ENCODE measurements around the gene KSR2.
"Not testable (repeated sequence)": the region's sequence is repeated elsewhere in the genome, so short reads cannot be mapped to it uniquely, and the experiment has no call there.

The KSR2 gene

DNA sequence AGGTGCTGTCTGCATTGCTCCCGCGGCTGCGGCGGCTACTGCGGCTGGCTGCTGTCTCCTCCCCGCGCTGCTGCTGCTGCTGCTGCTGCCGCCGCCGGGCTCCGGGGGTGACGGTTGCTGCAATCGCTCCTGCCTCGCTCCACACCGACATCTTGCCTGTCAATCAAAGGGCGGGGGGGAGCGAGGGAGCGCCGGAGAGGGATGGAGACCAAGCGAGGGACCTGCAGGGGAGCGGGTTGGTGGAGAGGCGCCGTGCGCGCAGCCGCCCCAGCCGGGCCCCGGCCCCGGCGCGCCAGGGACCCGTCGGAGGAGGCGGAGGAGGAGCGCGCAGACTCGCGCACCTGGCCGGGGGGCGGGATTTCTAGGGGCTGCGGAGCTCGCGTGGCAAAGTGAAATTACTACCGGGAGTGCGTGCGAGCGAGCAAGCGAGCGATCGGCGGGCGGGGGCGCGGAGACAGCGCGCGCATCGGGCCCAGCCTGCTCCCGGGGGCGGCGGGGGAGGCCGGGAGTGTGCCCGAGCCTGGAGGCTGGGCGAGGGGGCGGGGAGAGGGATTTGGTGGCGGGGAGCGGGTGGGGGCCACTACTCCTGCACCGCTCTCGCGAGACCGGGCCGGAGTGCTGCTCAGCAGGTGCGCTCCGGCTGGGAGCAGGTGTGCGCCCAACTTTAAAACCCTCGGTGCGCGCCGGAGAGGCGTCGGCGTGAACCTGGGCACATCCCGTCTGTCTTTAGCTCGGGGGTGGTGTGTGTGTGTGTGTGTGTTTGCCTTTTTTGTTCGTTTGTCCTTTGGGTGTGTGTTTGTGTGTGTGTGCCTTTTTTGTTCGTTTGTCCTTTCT, at the start of gene KSR2:
Gene KSR2, minus strand, starts transcription at position 165 of the 834 bp plus-strand sequence. CDS start 735 bp downstream, outside the sequence.
- peak; percentile 24 to 52 for DNase-seq (ENCODE audit: low read depth in 2 of 2)

DNA sequence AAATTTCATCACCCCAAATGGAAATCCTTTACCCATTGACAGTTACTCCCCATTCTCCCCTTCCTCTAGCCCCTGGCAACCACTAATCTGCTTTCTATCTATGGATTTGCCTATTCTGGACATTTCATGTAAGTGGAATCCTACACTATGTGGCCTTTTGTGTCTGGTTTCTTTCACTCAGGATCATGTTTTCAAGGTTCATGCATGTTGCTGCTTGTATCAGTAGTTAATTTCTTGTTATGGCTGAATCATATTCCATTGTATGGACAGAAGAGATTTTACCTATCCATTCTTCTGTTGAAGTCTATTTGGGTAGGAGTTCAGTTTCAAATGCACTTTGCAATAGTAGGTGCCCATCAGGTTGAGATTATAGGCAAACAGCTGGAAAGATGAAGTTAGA, 49.1 kb upstream of the KSR2 start:
- DNase-seq (ENCODE audit: low read depth in 2 of 2) = no peak

DNA sequence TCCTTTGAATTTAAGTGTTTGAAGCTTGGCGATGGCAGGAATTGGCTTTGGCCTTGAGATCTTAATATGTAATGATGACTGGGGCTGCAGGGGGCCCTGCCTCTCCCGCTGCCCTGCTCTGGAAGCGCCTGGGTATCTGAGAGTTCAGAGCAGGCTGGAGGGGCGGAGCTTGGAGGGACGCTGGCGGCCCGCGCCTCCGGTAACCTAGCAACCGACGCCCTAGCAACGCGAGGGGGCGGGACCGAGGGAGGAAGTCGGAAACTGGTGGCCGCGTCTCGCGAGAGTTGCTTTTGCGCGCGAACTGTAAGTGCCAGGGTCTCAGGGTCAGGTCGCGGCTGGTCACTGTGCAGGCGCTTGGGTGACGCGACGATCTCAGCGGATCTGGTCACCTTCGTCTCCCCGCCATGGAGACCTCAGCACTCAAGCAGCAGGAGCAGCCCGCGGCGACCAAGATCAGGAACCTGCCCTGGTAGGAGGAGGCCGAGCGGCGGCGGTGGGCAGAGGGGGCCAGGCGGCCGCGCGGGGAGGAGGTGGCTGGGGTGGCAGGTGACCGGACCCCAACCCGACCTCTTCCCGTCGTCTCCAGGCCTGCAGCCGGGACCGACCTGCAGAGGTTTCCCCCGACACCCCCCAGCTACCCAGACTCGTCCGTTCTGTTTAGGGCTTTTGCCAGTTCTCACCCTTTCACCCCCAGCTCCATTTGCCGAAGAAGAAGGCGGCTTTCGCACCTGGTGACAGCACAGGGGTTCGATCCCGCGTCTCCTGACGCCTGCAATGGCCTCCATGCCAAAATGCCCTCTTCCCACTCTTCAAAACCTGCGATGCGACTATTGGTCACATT, 47.9 kb upstream of the KSR2 start, which contains the start of gene RFC5:
Gene RFC5, plus strand, starts transcription at position 280 of the 841 bp plus-strand sequence. Its CDS starts 125 bp downstream, at position 405.
- DNase-seq (ENCODE audit: low read depth in 2 of 2) = peak; percentile 94 to 96

DNA sequence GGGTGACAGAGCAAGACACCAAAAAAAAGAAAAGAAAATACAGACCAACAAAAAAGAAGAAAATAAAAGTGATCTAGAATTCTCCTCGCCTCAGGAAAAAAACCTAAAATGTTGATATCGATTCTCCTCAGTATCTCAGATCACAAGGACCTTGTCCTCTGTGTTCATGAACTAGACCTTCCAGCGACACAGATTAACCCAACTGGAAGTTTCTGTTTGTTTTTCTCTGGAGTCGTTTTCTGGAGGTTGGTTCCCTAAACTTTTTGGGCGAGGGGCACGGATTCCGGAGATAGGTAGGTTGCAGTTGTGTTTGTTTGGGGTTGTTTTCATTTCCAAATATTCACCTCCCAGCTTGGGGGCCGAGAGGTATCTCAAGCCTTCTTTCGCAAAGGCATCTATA, 47.2 kb upstream of the KSR2 start:
- DNase-seq (ENCODE audit: low read depth in 2 of 2) = no peak

DNA sequence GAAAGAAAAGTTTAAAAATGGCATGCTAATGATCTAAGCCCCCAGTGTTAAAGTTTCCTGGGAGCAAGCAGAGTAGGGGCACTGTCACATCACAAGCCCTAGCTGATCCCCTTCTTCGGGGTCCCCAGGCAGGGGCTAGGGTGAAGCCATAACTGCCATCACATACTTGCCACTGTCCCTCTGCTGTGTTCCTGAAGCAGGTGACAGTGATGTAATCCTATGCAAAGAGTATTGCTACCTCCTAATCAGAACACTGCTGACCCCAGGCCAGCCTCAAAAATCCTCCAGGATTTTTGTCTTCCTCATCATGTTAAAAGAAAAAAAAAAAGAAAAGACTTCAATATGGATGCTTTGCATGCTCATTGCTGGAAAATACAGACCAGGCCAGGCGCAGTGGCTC, 46.5 kb upstream of the KSR2 start:
- no peak for DNase-seq (ENCODE audit: low read depth in 2 of 2)

DNA sequence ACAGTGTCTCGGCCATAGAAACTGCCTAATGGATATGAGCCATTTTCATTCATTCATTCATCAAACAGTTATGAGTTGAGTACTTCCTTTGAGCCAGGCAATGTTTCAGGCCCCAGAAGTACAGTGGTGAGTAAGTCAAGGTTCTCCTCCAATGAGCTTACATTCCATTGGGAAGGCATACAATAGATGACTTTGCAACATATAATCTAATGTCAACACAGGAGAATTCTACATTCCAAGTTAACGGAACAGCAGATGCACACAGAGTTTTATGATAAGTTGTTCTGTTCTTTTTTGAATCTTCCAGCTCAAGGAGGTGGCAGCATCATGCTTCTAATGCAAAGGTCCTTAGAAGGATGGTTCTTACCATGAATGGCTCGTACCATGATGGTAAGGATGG, 44.5 kb upstream of the KSR2 start:
- DNase-seq (ENCODE audit: low read depth in 2 of 2) = no peak

DNA sequence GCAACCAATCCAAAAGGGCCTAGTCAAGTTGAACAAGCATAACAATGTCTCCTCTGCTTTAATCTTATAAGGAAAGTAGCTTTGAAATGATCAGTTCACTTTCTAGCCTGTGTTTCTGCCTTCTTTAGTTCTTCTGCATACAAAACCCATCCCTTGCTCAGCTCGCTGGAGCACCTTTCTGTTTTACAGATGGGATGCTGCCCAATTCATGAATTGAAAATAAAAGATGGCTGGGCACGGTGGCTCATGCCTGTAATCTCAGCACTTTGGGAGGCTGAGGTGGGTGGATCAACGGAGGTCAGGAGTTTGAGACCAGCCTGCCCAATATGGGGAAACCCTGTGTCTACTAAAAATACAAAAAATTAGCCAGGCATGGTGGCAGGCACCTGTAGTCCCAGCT, 43.2 kb upstream of the KSR2 start:
- no peak for DNase-seq (ENCODE audit: low read depth in 2 of 2)

DNA sequence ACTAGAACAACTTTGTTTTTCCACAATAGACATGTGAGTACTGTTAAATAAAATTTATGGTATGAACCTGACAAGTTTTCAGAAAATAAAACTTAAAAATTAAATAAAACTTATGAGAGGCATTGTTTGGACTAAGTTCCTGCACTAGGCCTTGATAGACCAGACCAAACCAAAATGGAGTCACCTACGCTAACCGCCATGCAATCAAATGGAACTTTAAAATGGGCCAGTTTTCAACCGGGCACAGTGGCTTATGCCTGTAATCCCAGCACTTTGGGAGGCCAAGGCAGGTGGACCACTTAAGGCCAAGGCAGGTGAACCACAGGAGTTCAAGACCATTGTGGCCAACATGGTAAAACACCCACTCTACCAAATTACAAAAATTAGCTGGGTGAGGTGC, 42.6 kb upstream of the KSR2 start:
- no peak for DNase-seq (ENCODE audit: low read depth in 2 of 2)

DNA sequence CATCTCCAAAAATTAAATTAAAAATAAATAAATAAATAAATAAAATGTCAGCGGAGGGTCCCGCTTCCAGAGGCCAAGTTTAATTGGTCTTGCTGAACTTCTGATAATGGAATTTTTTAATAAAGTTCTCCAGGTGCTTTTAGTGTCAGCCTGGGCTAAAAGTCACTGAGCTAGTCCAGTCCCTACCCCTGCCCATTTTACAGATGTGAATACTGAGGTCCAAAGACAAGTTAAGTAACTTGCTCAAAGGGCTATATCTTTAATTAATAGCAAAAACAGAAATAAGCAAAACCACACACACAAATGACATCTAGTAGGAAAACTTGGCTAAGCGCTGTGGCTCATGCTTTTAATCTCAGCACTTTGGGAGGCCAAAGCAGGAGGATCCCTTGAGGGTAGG, 42.1 kb upstream of the KSR2 start:
- DNase-seq (ENCODE audit: low read depth in 2 of 2) = no peak

DNA sequence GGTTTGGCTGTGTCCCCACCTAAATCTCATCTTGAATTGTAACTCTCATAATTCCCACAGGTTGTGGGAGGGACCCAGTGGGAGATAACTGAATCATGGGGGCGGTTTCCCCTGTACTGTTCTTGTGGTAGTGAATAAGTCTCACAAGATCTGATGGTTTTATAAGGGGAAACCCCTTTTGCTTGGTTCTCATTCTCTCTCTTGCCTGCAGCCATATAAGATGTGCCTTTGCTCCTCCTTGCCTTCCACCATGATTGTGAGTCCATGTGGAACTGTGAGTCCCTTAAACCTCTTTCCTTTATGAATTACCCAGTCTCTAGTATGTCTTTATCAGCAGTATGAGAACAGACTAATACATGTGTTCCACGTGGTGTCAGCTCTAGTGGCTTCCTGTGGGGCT, 31.0 kb upstream of the KSR2 start:
- not testable (repeated sequence) for DNase-seq (ENCODE audit: low read depth in 2 of 2)

DNA sequence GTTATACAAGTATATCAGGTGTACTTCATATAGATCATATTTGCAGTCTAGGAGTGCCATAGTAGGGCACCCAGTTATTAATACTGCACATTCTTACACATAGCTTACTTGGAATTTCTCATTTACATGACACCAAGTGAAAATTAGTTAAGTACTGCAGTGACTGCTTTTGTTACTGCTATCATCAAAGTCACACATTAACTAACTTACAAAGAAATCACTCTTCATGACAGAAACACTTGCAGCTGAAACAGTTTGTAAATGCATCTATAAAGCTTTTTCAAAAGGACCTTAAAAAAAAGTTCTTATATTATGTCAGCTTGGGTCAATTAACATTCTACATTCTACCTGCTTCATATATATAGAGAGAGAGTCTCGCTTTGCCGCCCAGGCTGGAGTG, 29.9 kb upstream of the KSR2 start:
- no peak for DNase-seq (ENCODE audit: low read depth in 2 of 2)

DNA sequence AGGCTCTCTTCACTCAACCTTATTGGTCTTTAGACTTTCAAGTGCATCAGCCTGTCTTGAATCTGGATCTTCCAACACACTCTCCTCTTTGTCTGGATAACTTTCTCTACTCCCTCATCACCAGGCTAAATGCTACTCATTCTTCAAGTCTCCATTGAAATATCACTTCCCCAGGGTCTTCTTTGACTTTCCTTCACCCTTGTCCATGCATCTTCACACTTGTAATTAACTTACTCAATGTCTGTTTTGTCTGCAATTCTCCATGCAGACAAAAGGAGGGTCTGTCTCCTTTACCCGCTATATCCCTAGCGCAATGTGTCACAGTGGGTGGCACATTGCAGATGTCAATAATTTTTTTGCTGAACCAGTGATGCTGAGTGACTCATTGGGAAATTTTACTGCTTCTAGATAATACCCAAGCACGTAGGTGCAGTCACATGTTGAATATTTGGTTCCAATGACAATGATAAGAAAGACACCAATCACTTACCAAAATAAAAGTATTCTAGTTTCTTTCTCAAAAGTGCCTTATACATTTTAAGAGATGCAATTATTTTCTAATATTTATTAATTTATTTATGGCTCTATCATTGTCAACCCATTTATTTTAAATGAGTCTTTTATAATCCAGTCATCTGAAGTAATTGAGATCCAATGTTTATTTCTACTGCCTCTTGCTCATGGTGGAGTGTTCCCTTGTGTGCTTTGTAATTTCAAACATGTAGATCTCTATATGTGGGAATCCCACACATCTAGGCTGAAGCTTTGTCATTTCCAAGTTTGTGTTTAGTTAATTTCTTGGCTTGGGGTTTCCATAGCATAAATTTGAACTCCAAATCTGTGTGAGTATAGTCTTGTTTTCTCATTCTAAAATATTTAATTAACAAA, 26.0 kb upstream of the KSR2 start:
- no peak for DNase-seq (ENCODE audit: low read depth in 2 of 2)

DNA sequence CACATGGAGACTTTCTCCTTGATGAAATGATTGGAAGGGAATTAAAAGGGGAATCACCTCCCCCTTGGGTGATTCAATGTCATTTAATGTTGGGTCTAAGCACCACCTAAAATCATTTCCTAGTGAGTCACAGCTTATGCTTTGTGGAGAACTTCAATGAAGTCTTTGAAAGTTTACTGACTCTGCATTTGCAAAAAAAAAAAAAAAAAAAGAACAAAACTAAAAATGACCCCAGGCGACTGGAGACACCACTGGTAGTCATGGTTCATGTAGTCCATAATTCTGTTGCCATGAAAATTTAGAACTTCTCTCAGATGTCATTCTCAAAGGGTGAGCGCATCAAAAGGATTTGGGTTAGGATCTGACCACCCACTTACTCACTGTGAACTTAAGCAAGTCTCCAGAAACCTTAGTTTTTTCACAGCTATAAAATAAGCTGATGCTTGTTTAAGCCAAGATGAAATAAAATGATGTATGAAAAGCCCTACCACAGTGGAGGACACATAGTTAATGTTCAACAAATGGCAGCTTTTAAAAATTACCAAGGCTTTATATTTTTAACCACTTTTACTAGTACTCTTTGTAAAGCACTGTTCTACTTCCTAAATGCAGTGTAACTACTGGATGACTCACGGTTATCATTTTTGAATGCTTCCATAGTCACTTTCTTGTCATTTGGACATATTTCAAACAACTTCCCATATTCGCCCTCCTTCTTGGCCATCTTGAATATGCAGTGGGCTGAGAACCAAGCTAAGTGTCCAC, 18.1 kb upstream of the KSR2 start:
- DNase-seq (ENCODE audit: low read depth in 2 of 2) = no peak

DNA sequence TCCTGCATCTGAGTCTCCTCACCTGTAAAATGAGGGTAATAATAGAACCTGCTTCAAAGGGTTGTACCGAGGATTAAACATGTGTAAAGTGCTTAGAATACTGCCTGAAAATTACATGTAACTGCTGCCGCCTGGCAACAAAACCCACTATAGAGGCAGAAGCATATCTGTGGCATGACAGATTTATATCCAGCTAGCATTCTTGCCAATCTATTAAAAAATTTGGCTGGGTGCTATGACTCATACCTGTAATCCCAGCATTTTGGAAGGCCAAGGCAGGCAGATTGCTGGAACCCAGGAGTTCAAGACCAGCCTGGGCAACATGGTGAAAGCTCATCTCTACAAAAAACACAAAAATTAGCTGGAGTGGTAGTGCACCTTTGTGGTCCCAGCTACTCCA, 16.4 kb upstream of the KSR2 start:
- DNase-seq (ENCODE audit: low read depth in 2 of 2) = no peak

DNA sequence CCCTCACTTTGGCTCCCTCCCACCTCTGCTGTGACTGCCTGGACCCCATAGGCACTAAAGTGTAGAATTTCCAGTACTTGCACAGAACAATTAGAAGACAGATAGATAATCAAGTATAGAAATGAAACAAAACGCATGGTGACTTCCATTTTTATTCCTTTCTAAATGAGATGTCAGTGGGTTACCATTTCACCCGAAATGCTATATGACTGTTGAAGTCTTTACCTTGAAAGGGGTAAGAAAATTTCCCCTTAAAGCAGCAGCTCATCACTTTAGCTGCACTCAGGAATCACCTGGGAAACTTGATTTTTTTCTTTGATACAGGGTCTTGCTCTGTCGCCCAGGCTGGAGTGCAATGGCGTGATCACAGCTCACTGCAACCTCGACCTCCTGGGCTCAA, 12.5 kb upstream of the KSR2 start:
- no peak for DNase-seq (ENCODE audit: low read depth in 2 of 2)

DNA sequence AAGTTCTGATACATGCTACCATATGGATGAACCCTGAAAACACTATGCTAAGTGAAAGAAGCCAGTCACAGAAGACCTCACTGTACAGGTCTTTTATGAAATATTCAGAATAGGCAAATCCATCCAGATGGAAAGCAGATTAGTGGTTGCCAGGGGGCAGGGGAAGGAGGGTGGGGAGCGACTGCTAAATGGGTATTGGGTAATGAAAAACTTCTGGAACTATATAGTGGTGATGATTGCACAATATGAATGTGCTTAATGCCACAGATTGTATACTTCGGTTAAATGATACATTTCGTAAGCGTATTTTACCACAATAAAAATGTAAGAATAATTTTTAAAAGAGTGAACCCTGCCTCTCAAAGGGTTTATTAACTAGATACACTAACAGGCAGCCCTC, 11.8 kb upstream of the KSR2 start:
- no peak for DNase-seq (ENCODE audit: low read depth in 2 of 2)

DNA sequence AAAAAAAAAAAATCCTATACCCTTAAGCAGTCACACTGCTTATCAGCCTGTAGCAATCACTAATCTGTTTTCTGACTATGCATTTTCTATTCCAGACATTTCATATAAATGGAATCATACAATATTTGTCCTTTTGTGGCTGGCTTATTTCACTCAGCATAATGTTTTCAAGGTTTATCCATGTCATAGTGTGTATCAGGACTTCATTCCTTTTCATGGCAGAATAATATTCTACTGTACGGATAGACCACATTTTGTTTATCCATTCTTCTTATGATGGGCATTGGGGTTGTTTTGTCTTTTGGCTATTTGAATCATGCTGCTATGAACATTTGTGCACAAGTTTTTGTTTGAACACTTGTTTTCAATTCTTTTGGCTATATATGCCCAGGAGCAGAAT, 8.6 kb upstream of the KSR2 start:
- no peak for DNase-seq (ENCODE audit: low read depth in 2 of 2)

DNA sequence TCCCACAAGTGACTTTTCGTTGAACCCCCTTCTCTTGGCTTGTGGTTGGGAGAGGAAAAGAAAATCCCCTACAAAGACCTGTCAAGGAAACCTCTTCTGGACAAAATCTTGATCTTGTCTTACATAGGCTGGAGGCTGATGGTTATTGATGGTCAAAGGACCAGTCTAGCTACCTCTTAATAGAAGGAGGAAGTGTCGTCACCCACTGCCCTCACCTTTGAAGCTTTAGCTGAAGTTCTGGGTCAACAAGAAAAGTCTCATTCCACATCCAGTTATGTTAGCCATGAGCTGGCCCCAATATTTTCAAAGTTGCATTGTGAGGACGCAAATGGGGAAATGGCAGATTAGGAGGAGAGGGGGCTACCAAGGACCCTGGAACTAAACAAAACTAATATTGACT, 6.2 kb upstream of the KSR2 start:
- DNase-seq (ENCODE audit: low read depth in 2 of 2) = no peak

DNA sequence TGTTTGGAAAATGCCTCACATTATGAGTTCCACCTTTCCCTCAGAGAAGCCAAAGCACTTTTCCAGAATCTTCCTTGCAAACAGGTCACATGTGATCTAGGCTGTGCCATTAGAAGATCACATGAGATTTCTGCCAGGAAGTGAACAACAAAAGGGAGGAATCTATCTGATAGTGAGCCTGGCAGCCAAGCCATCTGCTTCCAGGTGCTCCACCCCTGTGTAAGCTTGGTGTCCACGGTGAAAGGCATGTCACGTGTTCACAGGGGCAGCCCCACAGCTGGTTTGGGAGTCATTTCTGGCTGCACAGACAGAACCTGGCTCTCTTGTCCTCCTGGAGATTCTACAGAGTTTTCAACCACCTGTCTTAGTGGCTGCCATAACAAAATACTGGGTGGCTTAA, 3.5 kb upstream of the KSR2 start:
- no peak for DNase-seq (ENCODE audit: low read depth in 2 of 2)

DNA sequence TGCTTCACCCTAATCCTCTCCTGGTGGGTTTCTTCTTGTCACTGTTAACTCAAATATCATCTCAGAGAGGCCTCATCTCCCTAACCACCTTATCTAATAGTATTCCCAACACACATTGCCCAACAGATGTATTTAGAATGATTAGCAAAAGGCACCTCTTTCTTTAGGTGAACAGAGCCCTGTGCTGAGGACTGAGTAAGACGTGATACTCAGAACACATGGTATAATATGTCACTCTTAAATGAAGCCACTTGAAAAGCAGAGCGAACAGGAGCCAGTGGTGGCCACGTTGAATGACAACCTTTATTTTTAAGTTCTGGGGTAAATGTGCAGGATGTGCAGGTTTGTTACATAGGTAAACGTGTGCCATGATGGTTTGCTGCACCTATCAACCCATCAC, 1.5 kb upstream of the KSR2 start:
- no peak for DNase-seq (ENCODE audit: low read depth in 2 of 2)

DNA sequence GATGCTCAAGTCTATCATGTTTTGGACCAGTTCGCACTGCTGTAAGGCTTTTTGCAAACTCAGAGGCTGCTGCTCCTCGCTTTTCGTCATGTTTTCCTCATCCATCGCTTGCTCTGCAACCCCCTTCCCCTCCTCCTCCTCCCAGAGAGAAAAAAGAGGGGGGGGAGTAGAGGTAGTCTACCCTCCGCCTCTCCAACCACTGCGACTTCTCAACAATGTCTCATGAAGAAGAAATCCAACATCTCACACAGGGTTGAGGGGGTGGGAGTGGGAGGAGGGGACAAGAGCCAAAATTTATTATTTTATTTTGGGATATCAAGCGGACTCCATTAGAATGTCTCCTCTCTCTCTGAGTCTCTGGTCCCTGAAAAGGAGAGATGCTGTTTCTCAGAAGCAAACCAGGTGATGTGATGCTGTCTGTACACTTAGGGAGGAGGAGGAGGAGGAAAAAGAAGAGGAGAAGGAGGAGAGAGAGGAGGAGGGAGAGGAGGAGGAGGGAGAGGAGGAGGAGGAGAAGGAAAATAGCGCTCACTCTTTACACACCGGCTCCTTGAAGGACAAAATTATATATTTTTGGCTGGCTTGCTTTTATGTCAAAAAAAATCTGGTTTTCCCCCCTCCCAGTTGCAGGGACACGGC, 520 bp downstream of the KSR2 start:
- no peak for DNase-seq (ENCODE audit: low read depth in 2 of 2)

Data from stimulated activated CD4-positive, alpha-beta T cell treated with anti-CD3 and anti-CD28 coated beads, Interleukin-12 subunit alpha, Interleukin-12 subunit beta, amount 100 ng/mL, for 24 hours (primary cell).